Measurements from ENCODE around the gene GPR89A.

- TF ChIP-seq SUZ12 (IDR thresholded peaks at IDR 0.05; ENCODE audit: extremely low read depth, insufficient read depth, insufficient read length) = no peak
- TF ChIP-seq YY1 (IDR thresholded peaks at IDR 0.05; ENCODE audit: insufficient read depth, insufficient read length) = no peak
These were observed 88.8 kb downstream of the GPR89A start for GRCh38 chr1:145696630-145696960.

Measured in NT2/D1 (cell line).